GM12892 (cell line): ENCODE measurements around the gene PPP1CA.

Experiments used
- DNase-seq: peaks from one replicate; pipeline ENCODE4 v3.0.0; 2011; ENCODE audit not compliant: insufficient read length
- FAIRE-seq: peaks from 2 replicates; lab custom pipeline; 2011; peaks lifted over from hg19 to GRCh38; lab: Jason Lieb, UNC
- POLR2A ChIP-seq: IDR thresholded peaks from 2 replicates; pipeline ENCODE4 v1.6.1; 2011; ENCODE audit warnings: low read depth, low read length, control low read depth
- POLR2AphosphoS5 ChIP-seq: IDR thresholded peaks from 2 replicates; pipeline ENCODE4 v1.6.1; 2011; ENCODE audit warnings: low read depth, low read length, control low read depth
- TAF1 ChIP-seq: IDR thresholded peaks from 2 replicates; pipeline ENCODE4 v1.6.1; 2011; ENCODE audit warnings: low read depth, mild to moderate bottlenecking, control low read depth, low read length, borderline replicate concordance

PPP1CA gene

DNA sequence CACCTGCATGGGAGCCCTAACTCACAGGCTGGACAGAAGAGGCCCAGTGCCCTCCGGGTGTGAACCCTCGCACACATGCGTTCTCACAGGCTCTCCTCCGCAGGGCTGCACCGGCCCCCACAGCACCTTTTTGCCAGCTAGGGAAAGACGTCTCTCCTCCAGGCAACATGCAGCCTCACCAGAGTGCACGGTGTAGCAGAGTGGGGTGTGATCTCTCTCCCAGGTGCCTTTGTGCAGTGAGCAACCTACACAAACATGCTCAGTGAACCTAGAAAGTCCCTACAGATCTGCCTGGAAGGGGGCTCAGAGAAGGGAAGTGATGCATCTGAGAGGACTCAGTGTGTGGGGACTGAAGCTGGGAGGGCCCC lies 10.1 kb upstream of the PPP1CA start:
- DNase-seq (no peak), FAIRE-seq (peak; percentile 89)
- TF ChIP-seq POLR2A (no peak), POLR2AphosphoS5 (no peak), TAF1 (no peak)

DNA sequence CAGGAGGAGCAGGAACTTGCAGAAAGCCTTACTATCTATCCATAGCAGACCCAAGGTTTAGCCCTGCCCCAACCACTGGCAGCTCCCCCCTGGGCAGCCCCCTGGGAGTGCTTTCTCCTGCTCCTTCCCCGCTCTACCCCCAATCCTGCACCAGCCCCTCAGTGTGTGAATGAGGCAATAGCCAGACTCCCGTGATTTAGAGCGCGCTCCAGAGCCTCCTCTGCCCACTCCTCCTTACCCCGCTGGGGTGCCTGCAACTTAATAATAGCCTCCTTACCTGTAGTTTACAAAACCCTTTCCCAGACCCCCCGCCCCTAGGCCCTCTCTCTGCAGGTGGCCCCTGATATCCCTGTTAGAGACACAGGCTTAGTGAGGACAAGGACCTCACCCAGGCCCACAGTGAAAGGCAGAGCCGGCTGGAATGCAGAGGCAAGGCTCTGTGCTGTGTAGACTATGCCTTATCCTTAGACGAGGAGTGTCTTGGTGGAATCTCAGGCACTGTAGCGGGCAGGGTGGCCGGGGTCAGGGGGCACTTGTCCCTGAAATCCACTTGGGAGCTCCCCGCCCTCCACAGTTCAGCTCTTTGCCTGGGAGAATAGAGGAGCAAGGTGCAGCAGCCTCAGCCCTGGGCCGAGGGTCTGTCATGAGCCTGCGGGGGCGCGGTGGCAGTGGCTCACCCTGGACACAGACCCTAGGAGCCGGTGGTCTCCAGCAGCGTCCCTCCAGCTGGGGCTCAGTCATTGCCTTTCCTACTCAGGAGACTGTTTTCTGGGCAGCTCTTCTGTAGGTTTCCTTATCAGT lies 9.5 kb upstream of the PPP1CA start:
- no peak for FAIRE-seq
- no peak for DNase-seq

DNA sequence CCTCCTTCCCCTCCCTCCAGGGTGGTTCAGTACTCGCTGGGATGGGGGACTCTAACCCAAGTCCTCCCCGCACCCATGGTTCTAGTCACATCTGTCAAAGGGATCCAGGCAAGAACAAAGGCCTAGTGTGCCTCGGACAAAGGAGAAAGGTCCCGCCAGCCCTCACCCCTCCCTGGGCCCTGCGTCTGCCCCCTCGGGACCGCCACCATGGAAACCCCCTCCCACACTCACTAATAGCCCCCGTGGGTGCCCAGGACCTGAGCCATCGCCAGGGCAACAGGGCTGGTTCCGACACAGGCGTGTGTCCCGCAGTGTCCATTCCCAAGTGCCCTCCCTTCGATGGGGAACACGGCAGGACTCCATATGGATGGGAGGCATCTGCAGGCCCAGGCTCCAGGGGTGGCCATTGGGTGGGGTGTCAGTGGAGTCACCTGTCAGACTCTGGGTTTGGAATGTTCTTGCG lies 8.7 kb upstream of the PPP1CA start:
- TF ChIP-seq POLR2AphosphoS5 (no peak), POLR2A (no peak), TAF1 (no peak)
- DNase-seq: no peak
- FAIRE-seq: no peak

More for the DNA sequence above, 9.5 kb upstream of the PPP1CA start:
- TF ChIP-seq TAF1 (no peak), POLR2AphosphoS5 (no peak), POLR2A (peak; percentile 31; the same call in 1 of the 2 replicates)

DNA sequence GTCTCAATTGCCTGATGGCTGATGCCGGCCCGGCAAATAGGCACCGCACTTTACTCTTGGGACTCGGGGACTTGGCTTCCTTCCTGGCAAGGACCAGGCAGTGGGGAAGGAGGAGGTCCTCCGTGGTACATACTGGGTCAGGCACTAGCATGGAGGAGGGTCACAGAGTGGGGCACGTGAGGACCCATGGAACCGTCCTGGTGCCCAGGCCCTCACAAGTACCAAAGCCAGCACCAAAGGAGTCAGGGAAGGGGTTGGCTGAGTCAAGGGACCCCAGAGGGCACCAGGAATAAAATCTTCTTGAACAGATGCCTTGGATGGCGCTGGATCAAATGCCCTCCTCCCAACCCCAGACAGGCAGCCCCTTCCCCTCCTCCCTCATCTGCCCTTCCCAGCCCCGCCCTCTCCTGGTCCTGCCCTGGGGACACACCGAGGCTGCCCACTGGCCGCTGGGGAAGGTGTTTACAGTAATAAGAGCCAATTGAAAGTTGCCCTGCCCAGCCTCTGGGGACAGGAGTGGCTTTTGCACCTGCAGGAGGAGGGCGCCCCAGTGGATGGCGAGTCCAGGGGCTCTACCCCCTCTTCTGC lies 8.2 kb upstream of the PPP1CA start:
- no peak for FAIRE-seq
- DNase-seq: no peak
- TF ChIP-seq POLR2AphosphoS5 (peak; percentile 26), TAF1 (no peak)

DNA sequence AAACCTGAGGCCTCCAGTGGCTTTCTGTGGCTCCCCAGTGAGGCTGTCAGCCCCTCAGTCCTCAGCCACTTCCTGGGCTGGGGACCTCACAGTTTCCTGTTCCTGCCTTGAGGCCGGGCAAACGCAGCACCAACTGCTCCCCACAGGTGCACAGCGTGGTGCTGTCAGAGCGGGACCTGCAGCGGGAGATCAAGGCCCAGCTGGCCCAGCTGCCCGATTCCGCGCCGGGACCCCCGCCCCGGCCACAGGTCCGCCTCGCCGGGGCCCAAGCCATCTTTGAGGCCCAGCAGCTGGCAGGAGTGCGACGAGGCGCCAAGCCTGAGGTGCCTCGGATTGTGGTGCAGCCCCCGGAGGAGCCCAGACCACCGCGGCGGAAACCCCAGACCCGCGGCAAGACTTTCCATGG lies 7.6 kb upstream of the PPP1CA start:
- FAIRE-seq (peak; percentile 99), DNase-seq (peak; percentile 93)
- TF ChIP-seq POLR2AphosphoS5: peak; percentile 66; the same call in 1 of the 2 replicates
- TF ChIP-seq TAF1: 0 out of 2 replicates have a peak, but pooled peaks have one; percentile 25
- TF ChIP-seq POLR2A: peak; percentile 86

DNA sequence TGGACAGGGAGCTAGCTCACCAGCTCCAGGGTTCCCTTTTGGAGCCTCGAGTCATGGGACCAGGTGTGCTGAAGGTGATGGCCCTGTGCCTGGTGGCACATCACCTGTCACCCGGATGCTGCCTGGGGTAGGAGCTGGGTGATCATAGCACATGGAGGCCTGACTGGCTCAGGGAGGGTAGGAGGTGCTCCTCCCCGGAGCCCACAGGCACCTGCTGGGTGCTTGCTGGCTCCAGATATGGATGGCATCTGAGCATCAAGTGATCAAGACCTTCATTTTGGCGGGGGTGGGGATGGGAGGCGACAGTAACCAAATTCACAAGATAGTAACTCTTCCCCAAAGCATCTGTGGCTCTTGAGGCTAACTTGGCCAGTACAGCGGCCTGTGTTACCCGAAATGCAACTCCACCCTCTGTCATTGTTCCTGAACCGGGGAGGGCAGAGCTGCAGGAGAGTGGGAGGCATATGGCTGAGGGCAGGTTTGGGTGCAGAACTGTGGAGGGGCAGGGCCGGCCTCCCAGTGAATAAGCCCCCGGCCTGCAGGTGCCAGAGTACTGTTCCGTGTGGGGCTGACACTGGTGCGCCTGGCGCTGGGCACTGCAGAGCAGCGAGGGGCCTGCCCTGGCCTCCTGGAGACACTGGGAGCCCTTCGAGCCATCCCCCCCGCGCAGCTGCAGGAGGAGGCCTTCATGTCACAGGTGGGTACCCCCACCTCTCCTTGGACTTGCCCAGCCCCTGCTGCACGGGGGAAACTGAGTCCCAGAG lies 7.0 kb upstream of the PPP1CA start:
- no peak for FAIRE-seq
- TF ChIP-seq POLR2A (no peak), TAF1 (no peak), POLR2AphosphoS5 (no peak)
- no peak for DNase-seq

DNA sequence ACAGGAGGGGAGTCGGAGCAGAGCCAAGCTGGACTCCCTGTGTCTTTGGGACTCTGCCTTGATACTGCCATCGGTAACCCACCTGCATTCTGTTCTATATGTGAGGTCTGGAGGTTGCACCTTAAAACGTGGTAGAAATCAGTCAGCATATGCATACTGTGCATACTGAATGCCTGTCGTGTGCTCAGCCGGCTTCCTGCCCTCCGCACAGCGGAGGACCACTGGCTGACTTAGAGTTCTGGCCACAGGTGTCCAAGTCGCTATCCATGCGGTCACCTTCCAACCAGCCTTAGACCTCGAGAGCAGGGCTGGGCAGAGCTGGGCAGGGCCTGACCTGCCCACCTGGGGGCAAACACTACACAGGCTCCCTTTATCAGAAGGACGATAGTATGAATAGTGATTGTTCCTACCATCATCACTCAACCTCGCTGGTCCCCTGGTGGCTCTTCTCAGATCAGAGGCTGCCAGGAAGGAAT lies 6.1 kb upstream of the PPP1CA start:
- TF ChIP-seq TAF1: no peak
- no peak for TF ChIP-seq POLR2A
- TF ChIP-seq POLR2AphosphoS5: no peak
- DNase-seq (no peak), FAIRE-seq (peak; percentile 77)

DNA sequence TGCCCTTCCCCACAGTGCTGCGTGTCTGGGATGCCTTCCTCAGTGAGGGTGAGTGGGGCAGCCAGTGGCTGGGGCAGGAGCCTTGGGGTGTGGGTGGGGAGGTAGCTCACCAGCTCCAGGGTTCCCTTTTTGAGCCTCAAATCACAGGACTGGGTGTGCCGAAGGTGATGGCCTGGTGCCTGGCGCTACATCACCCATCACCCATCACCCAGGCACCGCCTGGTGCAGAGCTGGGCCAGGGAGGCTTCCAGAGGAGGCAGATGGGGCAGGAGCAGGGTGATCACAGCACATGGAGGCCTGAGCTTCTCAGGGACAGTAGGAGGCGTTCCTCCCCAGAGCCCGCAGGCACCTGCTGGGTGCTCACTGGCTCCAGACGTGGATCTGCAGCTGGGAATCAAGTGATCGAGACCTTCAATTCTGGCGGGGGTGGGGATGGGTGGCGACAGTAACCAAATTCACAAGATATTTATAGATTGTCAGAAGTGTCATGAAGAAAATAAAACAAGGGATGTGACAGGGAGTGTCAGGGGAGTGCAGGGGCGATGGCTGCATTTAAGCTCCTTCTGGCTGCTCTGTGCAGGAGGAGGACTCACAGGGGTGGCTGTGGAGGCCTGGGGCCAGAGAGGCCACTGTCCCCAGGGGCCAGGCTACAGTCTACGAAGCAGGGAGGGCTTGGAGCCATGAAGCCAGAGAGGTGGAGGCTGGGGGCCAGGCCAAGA lies 5.5 kb upstream of the PPP1CA start:
- FAIRE-seq (peak; percentile 61), DNase-seq (no peak)
- TF ChIP-seq POLR2A: peak; percentile 22; the same call in 1 of the 2 replicates
- no peak for TF ChIP-seq TAF1

DNA sequence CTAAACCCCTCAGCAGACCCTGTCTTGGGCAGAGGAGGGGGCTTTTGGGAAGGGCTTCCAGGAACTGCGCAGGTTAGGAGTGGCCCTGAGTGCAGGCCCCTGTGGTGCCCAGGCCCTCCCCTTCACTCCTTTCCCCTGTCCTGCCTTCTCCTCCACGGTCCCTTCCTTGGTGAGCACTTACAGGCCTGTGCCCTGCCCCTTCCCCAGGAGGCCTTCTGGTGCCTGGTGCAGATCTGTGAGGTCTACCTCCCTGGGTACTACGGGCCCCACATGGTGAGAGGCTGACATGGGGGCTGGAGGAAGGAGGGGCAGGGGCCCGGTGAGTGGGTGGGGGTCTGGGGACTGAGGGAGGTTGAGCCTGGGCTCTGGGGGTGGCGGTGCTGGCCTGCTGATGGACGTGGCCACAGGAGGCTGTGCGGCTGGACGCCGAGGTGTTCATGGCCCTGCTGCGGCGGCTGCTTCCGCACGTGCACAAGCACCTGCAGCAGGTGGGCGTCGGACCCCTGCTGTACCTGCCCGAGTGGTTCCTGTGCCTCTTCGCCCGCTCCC lies 4.8 kb upstream of the PPP1CA start:
- FAIRE-seq (no peak), DNase-seq (no peak)
- TF ChIP-seq POLR2AphosphoS5 (no peak), POLR2A (no peak), TAF1 (no peak)

DNA sequence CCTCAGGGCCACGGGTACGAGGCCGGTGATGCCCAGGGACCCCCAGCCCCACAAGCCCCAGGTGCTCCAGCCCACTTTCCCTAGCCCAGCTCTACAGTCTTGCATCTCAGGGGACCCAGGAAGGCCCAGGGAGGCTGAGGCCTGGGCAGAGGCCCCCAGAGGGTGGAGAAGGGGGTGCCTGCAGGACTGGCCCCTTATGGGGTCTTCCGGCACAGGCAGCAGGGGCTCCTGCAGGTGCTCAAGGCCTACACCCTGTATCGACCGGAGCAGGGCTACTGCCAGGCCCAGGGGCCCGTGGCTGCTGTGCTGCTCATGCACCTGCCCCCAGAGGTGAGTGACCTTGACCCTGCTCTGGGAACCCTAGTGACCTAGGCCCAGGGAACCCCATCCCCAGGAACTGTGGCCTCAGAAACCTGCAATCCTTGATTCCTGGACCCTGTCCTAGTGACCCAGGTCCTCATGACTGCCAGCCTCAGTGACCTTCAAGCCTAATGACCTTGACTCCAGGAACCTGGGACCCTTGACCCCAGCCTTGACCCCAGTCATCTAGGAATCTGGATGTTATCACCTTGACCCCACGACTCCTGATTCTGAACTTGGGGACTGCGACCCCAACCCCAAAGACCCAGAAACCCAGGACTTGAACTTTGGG lies 4.2 kb upstream of the PPP1CA start:
- TF ChIP-seq TAF1 (no peak), POLR2AphosphoS5 (no peak), POLR2A (no peak)
- FAIRE-seq (no peak), DNase-seq (no peak)
